Esophagus muscularis mucosa (tissue), 4 donors: Measurements from ENCODE around the gene TAPT1.

Source experiments
- CTCF ChIP-seq, 3 experiments: fragments of 200-600 bp in 2 of 3; fragments of 450-650 bp in 1 of 3; sonication (generic) in 2 of 3; IDR thresholded peaks; one replicate each; pipeline ENCODE4 v1.5.1; 2017 to 2019; ENCODE audit warnings: antibody characterized with exemption in 3 of 3, mild to moderate bottlenecking in 2 of 3, moderate library complexity in 1 of 3
- EP300 ChIP-seq: sonication (generic); formaldehyde crosslinking; IDR thresholded peaks from one replicate; pipeline ENCODE4 v1.6.1; 2017; ENCODE audit warnings: antibody characterized with exemption
- POLR2A ChIP-seq: fragments of 450-650 bp; IDR thresholded peaks from one replicate; pipeline ENCODE4 v1.6.1; 2017; ENCODE audit warnings: antibody characterized with exemption, moderate library complexity, mild to moderate bottlenecking, low read depth
- POLR2AphosphoS5 ChIP-seq, 2 donors: sonication (generic); formaldehyde crosslinking; IDR thresholded peaks; one replicate each; pipeline ENCODE4 v1.6.1; 2017; ENCODE audit warnings: antibody characterized with exemption in 2 of 2

GRCh38 chr4:16124232-16124631 is 102.0 kb downstream of the TAPT1 start:
- TF ChIP-seq CTCF (IDR thresholded peaks at IDR 0.05): no peak
- no peak for TF ChIP-seq EP300
- TF ChIP-seq POLR2A: no peak
- no peak for TF ChIP-seq POLR2AphosphoS5 (IDR thresholded peaks at IDR 0.05)
